IMR-90 (cell line): ENCODE measurements around the gene STKLD1. TPM values are rescaled to one million over a fixed set of nuclear protein-coding genes. Genes with fewer than 3 reads are reported as not detected.

ENCODE experiments used
- ATAC-seq: fragments of 200-7000 bp; cut with Tn5 transposase; 2 replicates; pipeline ENCODE4 v1.9.1; 2020; ENCODE audit warnings: low read depth, mild to moderate bottlenecking, moderate library complexity
- BruUV-seq: library from RNA; stranded (reverse); fragments of 400-500 nt; replicated peaks from 2 replicates; lab custom pipeline; 2021; lab: Mats Ljungman, UMichigan
- CTCF ChIA-PET: fragments of 300-600 bp; formaldehyde crosslinking; extraction: SDS; loops from one replicate; lab custom pipeline; 2021; ENCODE audit warnings: antibody characterized with exemption; lab: Yijun Ruan, JAX
- POLR2A ChIA-PET: fragments of 300-600 bp; sonication (Branson Sonifier 250); formaldehyde crosslinking; loops from one replicate; lab custom pipeline; 2022; ENCODE audit warnings: antibody characterized with exemption; ENCODE audit not compliant: unreplicated experiment; lab: Charles Lee
- DNase-seq: peaks from one replicate; pipeline ENCODE4 v3.0.0; 2013
- H2AFZ ChIP-seq: replicated peaks from 2 replicates; pipeline ENCODE3; 2013; ENCODE audit warnings: low read length, mild to moderate bottlenecking; ENCODE audit not compliant: poor library complexity
- H2AK5ac ChIP-seq: 2 replicates; pipeline ENCODE4 v1.6.1; 2013; ENCODE audit warnings: low read depth, low read length, inconsistent platforms
- H2AK9ac ChIP-seq: replicated peaks from 2 replicates; pipeline ENCODE3; 2013; ENCODE audit warnings: mild to moderate bottlenecking, low read depth, low read length, moderate library complexity; ENCODE audit not compliant: poor library complexity
- H2BK120ac ChIP-seq: 2 replicates; pipeline ENCODE4 v1.6.1; 2013; ENCODE audit warnings: low read depth, low read length, inconsistent platforms
- H2BK15ac ChIP-seq: 3 replicates; pipeline ENCODE4 v1.6.1; 2013; ENCODE audit warnings: low read depth, low read length, inconsistent platforms
- H2BK20ac ChIP-seq: 2 replicates; pipeline ENCODE4 v1.6.1; 2013; ENCODE audit warnings: low read depth, mild to moderate bottlenecking, inconsistent platforms, low read length, moderate library complexity
- H2BK5ac ChIP-seq: 2 replicates; pipeline ENCODE4 v1.6.1; 2013; ENCODE audit warnings: mild to moderate bottlenecking, low read depth, low read length, inconsistent platforms; ENCODE audit not compliant: poor library complexity, severe bottlenecking
- H3K14ac ChIP-seq: replicated peaks from 2 replicates; pipeline ENCODE4 v1.6.1; 2013; ENCODE audit warnings: low read depth, low read length, inconsistent platforms
- H3K18ac ChIP-seq: 2 replicates; pipeline ENCODE4 v1.6.1; 2013; ENCODE audit warnings: low read depth, low read length, control low read depth
- H3K23ac ChIP-seq: 2 replicates; pipeline ENCODE4 v1.6.1; 2013; ENCODE audit warnings: low read depth, low read length, inconsistent platforms
- H3K27ac ChIP-seq: 2 replicates; pipeline ENCODE4 v1.5.1; 2013; ENCODE audit warnings: mild to moderate bottlenecking, control low read depth, low read length; ENCODE audit not compliant: insufficient read depth
- H3K27me3 ChIP-seq: 2 replicates; pipeline ENCODE4 v1.6.1; 2013; ENCODE audit warnings: low read length; ENCODE audit not compliant: control insufficient read depth, insufficient read depth
- H3K36me3 ChIP-seq: 2 replicates; pipeline ENCODE4 v1.6.1; 2013; ENCODE audit warnings: low read length, mixed read lengths; ENCODE audit not compliant: control insufficient read depth, insufficient read depth
- H3K4ac ChIP-seq: 2 replicates; pipeline ENCODE4 v1.6.1; 2013; ENCODE audit warnings: low read depth, low read length, inconsistent platforms
- H3K4me1 ChIP-seq: 2 replicates; pipeline ENCODE4 v1.6.1; 2013; ENCODE audit warnings: low read length, mixed read lengths; ENCODE audit not compliant: control insufficient read depth, insufficient read depth
- H3K4me2 ChIP-seq: 2 replicates; pipeline ENCODE4 v1.6.1; 2013; ENCODE audit warnings: low read depth, mild to moderate bottlenecking, control low read depth, low read length, moderate library complexity
- H3K4me3 ChIP-seq: 2 replicates; pipeline ENCODE4 v1.5.1; 2013; ENCODE audit warnings: low read depth, mild to moderate bottlenecking, control low read depth, low read length, moderate library complexity; ENCODE audit not compliant: insufficient read depth
- H3K56ac ChIP-seq: 2 replicates; pipeline ENCODE4 v1.6.1; 2013; ENCODE audit warnings: low read length, inconsistent platforms; ENCODE audit not compliant: insufficient read depth; ENCODE audit errors: extremely low read depth
- H3K79me1 ChIP-seq, 2 experiments: 2 replicates each; pipeline ENCODE4 v1.6.1; 2013; ENCODE audit warnings: low read length in 2 of 2, inconsistent platforms in 1 of 2, low read depth in 1 of 2
- H3K9ac ChIP-seq: 2 replicates; pipeline ENCODE4 v1.6.1; 2013; ENCODE audit warnings: low read depth, low read length, control low read depth
- H3K9me1 ChIP-seq: 2 replicates; pipeline ENCODE4 v1.6.1; 2013; ENCODE audit warnings: low read length, inconsistent platforms; ENCODE audit not compliant: insufficient read depth
- H3K9me3 ChIP-seq: 2 replicates; pipeline ENCODE4 v1.6.1; 2013; ENCODE audit warnings: low read length; ENCODE audit not compliant: control insufficient read depth, insufficient read depth
- H4K20me1 ChIP-seq: 2 replicates; pipeline ENCODE4 v1.6.1; 2013; ENCODE audit warnings: low read length, inconsistent platforms; ENCODE audit not compliant: insufficient read depth
- H4K5ac ChIP-seq: 2 replicates; pipeline ENCODE4 v1.6.1; 2013; ENCODE audit warnings: mild to moderate bottlenecking, low read depth, low read length, control low read depth
- H4K8ac ChIP-seq, 2 experiments: 2 replicates each; pipeline ENCODE4 v1.6.1; 2013; ENCODE audit warnings: low read depth in 2 of 2, low read length in 2 of 2, control low read depth in 1 of 2, inconsistent platforms in 1 of 2
- H4K91ac ChIP-seq: 2 replicates; pipeline ENCODE4 v1.6.1; 2013; ENCODE audit warnings: low read depth, low read length, inconsistent platforms; ENCODE audit not compliant: insufficient read depth
- CEBPB ChIP-seq: IDR thresholded peaks from 2 replicates; pipeline ENCODE4 v1.6.1; 2012; ENCODE audit warnings: low read depth, low read length, improper control_type of control experiment
- SMC3 ChIP-seq: fragments of 150-350 bp; IDR thresholded peaks from 2 replicates; pipeline ENCODE4 v1.6.1; 2016; ENCODE audit warnings: low read depth, mild to moderate bottlenecking, antibody characterized with exemption, low read length, moderate library complexity
- WGBS, 2 experiments: methylation state at CpG; one replicate each; pipeline versions ENCODE4 v1.1.5 to v1.1.7; 2013; ENCODE audit warnings: missing lambda C conversion rate in 2 of 2; ENCODE audit not compliant: insufficient read length in 1 of 2; ENCODE audit errors: extremely low coverage in 2 of 2; 5-methylcytosine and 5-hydroxymethylcytosine counted together
- dilution Hi-C: fragments of 300-500 bp; cut with HindIII; formaldehyde crosslinking; loops from one replicate; pipeline ENCODE4 v1.14.3; 2018; ENCODE audit warnings: low sequenced_read_pairs; ENCODE audit not compliant: unreplicated experiment
- in situ Hi-C: fragments of 300-500 bp; cut with MboI; formaldehyde crosslinking; loops from 3 replicates; pipeline ENCODE4 v1.14.3; 2019; ENCODE audit warnings: low sequenced_read_pairs, inconsistent platforms, mixed read lengths
- intact Hi-C: fragments of 100-400 bp; cut with micrococcal nuclease; formaldehyde crosslinking; loops from 2 replicates; pipeline ENCODE4 v1.10.0; 2022
- polyA plus RNA-seq, 3 experiments: library from polyadenylated mRNA; depleted of rRNA; stranded (reverse); fragments of >200 nt; gene quantifications; 2 replicates each; pipeline ENCODE4 v1.2.3, GENCODE V29; 2012; ENCODE audit warnings: low replicate concordance in 1 of 3
- total RNA-seq: library from RNA; depleted of rRNA; stranded (reverse); fragments of >200 nt; gene quantifications from 2 replicates; pipeline ENCODE4 v1.2.3, GENCODE V29; 2012

Gene STKLD1
- total and polyA plus RNA-seq, 2 of the 4 experiments (the other 2 are of a cell fraction) = 0.54 to 0.65 TPM

- Histone ChIP-seq H3K27ac (no peak overlapping the region), H3K79me1 (peaks cover 38 to 86% of the 10 kb centered on the region in 2 experiments), H2AK9ac (no peak overlapping the region), H2BK20ac (no peak overlapping the region), H2BK5ac (no peak overlapping the region), H3K4ac (no peak overlapping the region), H2AFZ (peak overlapping the region; percentile 19), H2BK120ac (no peak overlapping the region), H3K9ac (no peak overlapping the region), H3K27me3 (no peaks in the 10 kb centered on the region), H3K4me2 (no peak overlapping the region), H3K4me3 (no peak overlapping the region), H3K56ac (no peak overlapping the region), H3K9me3 (no peaks in the 10 kb centered on the region), H3K4me1 (peaks cover 4% of the 10 kb centered on the region; the same call in 1 of the 2 replicates), H2AK5ac (no peak overlapping the region), H3K23ac (no peak overlapping the region), H4K8ac (no peak overlapping the region), H2BK15ac (no peak overlapping the region), H4K20me1 (peaks cover 85% of the 10 kb centered on the region), H3K36me3 (peaks cover 71% of the 10 kb centered on the region), H3K18ac (no peak overlapping the region), H4K5ac (no peak overlapping the region), H4K91ac (no peak overlapping the region), H3K9me1 (peaks cover 4% of the 10 kb centered on the region), H3K14ac (no peak overlapping the region)
- POLR2A ChIA-PET = no interaction called here
- in situ Hi-C loops = no loop called here
- TF ChIP-seq CEBPB (peak; percentile 22; the same call in 1 of the 2 replicates), SMC3 (no peak)
- CTCF ChIA-PET = interaction anchor here (0.9 kb wide), 1 partner anchor 1416 kb away, joined by 3 read pairs; no protein-coding TSS in a partner anchor
- no peak for ATAC-seq
- intact Hi-C loops = no loop called here
- TSS peak; percentile 82 for BruUV-seq
- no peak for DNase-seq
- 87% methylated on average over 5 of the region's 15 CpGs; no CpG with 5 or more reads in 1 of the 2 experiments for WGBS, 2 experiments
- dilution Hi-C loops = no loop called here
Measured at GRCh38 chr9:133362359-133363044, 13.7 kb upstream of the STKLD1 start.
